Smooth muscle cell (in vitro differentiated cells): ENCODE results near the gene SLC22A24. TPM values are rescaled to one million over a fixed set of nuclear protein-coding genes. Genes with fewer than 3 reads are reported as not detected.

ENCODE experiments used
- DNase-seq: peaks from one replicate; lab custom pipeline; 2025; ENCODE audit not compliant: unreplicated experiment; lab: John Stamatoyannopoulos, UW
- H2AFZ ChIP-seq: fragments of 200-600 bp; sonication (generic); 2 replicates; pipeline ENCODE4 v1.6.0; 2016; ENCODE audit warnings: antibody characterized with exemption, low read depth, mild to moderate bottlenecking
- H3F3A ChIP-seq: fragments of 200-600 bp; sonication (generic); 2 replicates; pipeline ENCODE4 v1.6.0; 2017; ENCODE audit warnings: antibody characterized with exemption, low read depth
- H3K27ac ChIP-seq: fragments of 200-600 bp; sonication (generic); 2 replicates; pipeline ENCODE4 v1.5.1; 2016; ENCODE audit warnings: low read depth, mild to moderate bottlenecking
- H3K27me3 ChIP-seq: fragments of 200-600 bp; sonication (generic); 2 replicates; pipeline ENCODE4 v1.6.1; 2016; ENCODE audit warnings: low read depth, mild to moderate bottlenecking
- H3K36me3 ChIP-seq: fragments of 200-600 bp; sonication (generic); 2 replicates; pipeline ENCODE4 v1.5.1; 2016; ENCODE audit warnings: low read depth
- H3K4me1 ChIP-seq: fragments of 200-600 bp; sonication (generic); 2 replicates; pipeline ENCODE4 v1.5.1; 2016; ENCODE audit warnings: low read depth
- H3K4me2 ChIP-seq: fragments of 200-600 bp; sonication (generic); 2 replicates; pipeline ENCODE4 v1.6.0; 2016; ENCODE audit warnings: mild to moderate bottlenecking
- H3K4me3 ChIP-seq: fragments of 200-600 bp; sonication (generic); 2 replicates; pipeline ENCODE4 v1.5.1; 2016; ENCODE audit warnings: mild to moderate bottlenecking
- H3K79me2 ChIP-seq: fragments of 200-600 bp; sonication (generic); 2 replicates; pipeline ENCODE4 v1.6.0; 2016; ENCODE audit warnings: low read depth, mild to moderate bottlenecking
- H3K9ac ChIP-seq: fragments of 200-600 bp; sonication (generic); 2 replicates; pipeline ENCODE4 v1.6.0; 2016; ENCODE audit warnings: low read depth
- H3K9me3 ChIP-seq: fragments of 200-600 bp; sonication (generic); replicated peaks from 2 replicates; pipeline ENCODE4 v1.5.1; 2016; ENCODE audit warnings: low read depth
- H4K20me1 ChIP-seq: fragments of 200-600 bp; sonication (generic); 2 replicates; pipeline ENCODE4 v1.6.0; 2016; ENCODE audit warnings: low read depth
- CTCF ChIP-seq: fragments of 200-600 bp; sonication (generic); IDR thresholded peaks from 2 replicates; pipeline ENCODE4 v1.5.1; 2017; ENCODE audit warnings: borderline replicate concordance, mild to moderate bottlenecking, antibody characterized with exemption; ENCODE audit not compliant: insufficient read depth, poor library complexity, severe bottlenecking
- WGBS: methylation state at CpG from one replicate; pipeline ENCODE4 v1.1.7; 2016; ENCODE audit warnings: low lambda C conversion rate; 5-methylcytosine and 5-hydroxymethylcytosine counted together
- polyA plus RNA-seq: library from polyadenylated mRNA; unstranded; fragments of >200 nt; fragmentation: Nextera tagmentation; extraction: Ambion mirVana; gene quantifications from 2 replicates; pipeline ENCODE4 v1.2.1, GENCODE V29; 2016
- total RNA-seq: library from RNA; depleted of rRNA; stranded (reverse); fragments of >200 nt; gene quantifications from 2 replicates; pipeline ENCODE4 v1.2.3, GENCODE V29; 2014

Gene SLC22A24
- total and polyA plus RNA-seq, 2 experiments from 2014 or later, result not detected

- Histone ChIP-seq H2AFZ (no peak overlapping the region), H3K36me3 (no peaks in the 10 kb centered on the region), H3K9me3 (no peaks in the 10 kb centered on the region), H3K4me3 (no peak overlapping the region), H3K79me2 (no peaks in the 10 kb centered on the region), H3F3A (no peaks in the 10 kb centered on the region), H3K4me2 (no peak overlapping the region), H3K9ac (no peak overlapping the region), H3K27ac (no peak overlapping the region), H3K27me3 (no peaks in the 10 kb centered on the region), H3K4me1 (no peaks in the 10 kb centered on the region), H4K20me1 (no peaks in the 10 kb centered on the region)
- 97% methylated on average over 3 of the region's 3 CpGs for WGBS
- TF ChIP-seq CTCF, result no peak
- no peak for DNase-seq
Measured at GRCh38 chr11:63042596-63042995, 101.4 kb downstream of the SLC22A24 start.

GRCh38 chr11:63032457-63032856 lies 111.6 kb downstream of the SLC22A24 start:
- no peaks in the 10 kb centered on the region for H3K79me2 ChIP-seq
- WGBS, result 97% methylated on average over 4 of the region's 4 CpGs

More at GRCh38 chr11:63032457-63032856, 111.6 kb downstream of the SLC22A24 start:
- Histone ChIP-seq H4K20me1 (no peaks in the 10 kb centered on the region), H3K27ac (no peak overlapping the region), H3K9me3 (no peaks in the 10 kb centered on the region), H3K27me3 (no peaks in the 10 kb centered on the region), H3K4me3 (no peak overlapping the region), H2AFZ (no peak overlapping the region), H3K36me3 (no peaks in the 10 kb centered on the region), H3K9ac (no peak overlapping the region), H3F3A (no peaks in the 10 kb centered on the region), H3K4me1 (no peaks in the 10 kb centered on the region), H3K4me2 (no peak overlapping the region)
- no peak for DNase-seq
- no peak for TF ChIP-seq CTCF

Other genes starting within 250 kb of the SLC22A24 start
- not detected in 2 replicates for gene CHRM1, start 222.9 kb downstream of the SLC22A24 start, total RNA-seq
- not detected in 2 replicates for gene CHRM1, start 222.9 kb downstream of the SLC22A24 start, polyA plus RNA-seq
- not detected in 2 replicates for gene SLC22A6, start 159.3 kb downstream of the SLC22A24 start, total RNA-seq
- gene SLC22A6, start 159.3 kb downstream of the SLC22A24 start, polyA plus RNA-seq, result not detected in 2 replicates
- gene SLC22A8, start 128.4 kb downstream of the SLC22A24 start, total RNA-seq, result not detected in 2 replicates
- gene SLC22A8, start 128.4 kb downstream of the SLC22A24 start, polyA plus RNA-seq, result not detected in 2 replicates
- gene SLC22A25, start 99.4 kb upstream of the SLC22A24 start, total RNA-seq, result not detected in 2 replicates
- not detected in 2 replicates for gene SLC22A25, start 99.4 kb upstream of the SLC22A24 start, polyA plus RNA-seq
- not detected in 2 replicates for gene SLC22A9, start 225.6 kb upstream of the SLC22A24 start, total RNA-seq
- not detected in 2 replicates for gene SLC22A9, start 225.6 kb upstream of the SLC22A24 start, polyA plus RNA-seq